Measurements from ENCODE around the gene SLC12A7. TPM values are rescaled to one million over a fixed set of nuclear protein-coding genes. Genes with fewer than 3 reads are reported as not detected.

The SLC12A7 gene
- total and polyA plus RNA-seq, 9 of the 15 experiments (the other 6 are each of a cell fraction or from before 2014, with no cell fraction given), result 0.01 to 3.1 (median 0.56) TPM

DNA sequence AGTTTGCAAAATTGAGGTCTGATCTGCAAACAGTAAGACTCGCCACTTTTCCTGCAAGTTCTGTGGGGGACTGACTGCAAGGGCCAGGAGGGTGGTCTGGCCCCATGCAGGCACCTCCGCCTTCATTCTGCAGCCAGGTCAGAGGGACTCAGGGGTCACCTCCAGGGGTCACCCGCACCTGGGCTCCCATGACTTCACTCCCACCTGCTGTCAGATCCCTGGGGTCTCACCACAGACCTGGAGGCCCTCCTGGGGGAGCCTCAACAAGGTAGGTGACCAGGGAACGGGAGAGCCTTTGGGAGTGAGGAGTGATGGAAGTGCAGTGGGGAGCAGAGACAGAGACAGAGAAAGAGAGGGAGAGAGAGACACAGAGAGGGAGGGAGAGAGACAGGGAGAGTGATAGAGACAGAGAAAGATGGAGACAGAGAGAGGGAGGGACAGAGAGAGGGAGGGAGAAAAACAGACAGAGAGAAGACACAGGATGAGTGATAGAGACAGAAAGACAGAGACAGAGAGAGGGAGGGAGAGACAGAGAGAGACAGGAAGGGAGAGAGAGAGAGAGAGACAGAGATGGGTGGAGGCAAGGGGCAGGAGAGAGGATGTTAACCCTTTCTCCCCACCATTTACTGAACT, 48.0 kb upstream of the SLC12A7 start (continued):
- TF ChIP-seq, protein P1, sequence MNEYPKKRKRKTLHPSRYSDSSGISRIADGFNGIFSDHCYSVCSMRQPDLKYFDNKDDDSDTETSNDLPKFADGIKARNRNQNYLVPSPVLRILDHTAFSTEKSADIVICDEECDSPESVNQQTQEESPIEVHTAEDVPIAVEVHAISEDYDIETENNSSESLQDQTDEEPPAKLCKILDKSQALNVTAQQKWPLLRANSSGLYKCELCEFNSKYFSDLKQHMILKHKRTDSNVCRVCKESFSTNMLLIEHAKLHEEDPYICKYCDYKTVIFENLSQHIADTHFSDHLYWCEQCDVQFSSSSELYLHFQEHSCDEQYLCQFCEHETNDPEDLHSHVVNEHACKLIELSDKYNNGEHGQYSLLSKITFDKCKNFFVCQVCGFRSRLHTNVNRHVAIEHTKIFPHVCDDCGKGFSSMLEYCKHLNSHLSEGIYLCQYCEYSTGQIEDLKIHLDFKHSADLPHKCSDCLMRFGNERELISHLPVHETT (CRISPR knock-in tag; conservative IDR thresholded peaks at IDR 0.05 in 1 of 2, IDR thresholded peaks at IDR 0.05 in 1 of 2), result no peak
- TF ChIP-seq HNRNPH1 (optimal IDR thresholded peaks at IDR 0.05; ENCODE audit: low read depth, low read length), result no peak
- TF ChIP-seq HDAC1 (IDR thresholded peaks at IDR 0.05), result no peak
- TF ChIP-seq, protein P2, sequence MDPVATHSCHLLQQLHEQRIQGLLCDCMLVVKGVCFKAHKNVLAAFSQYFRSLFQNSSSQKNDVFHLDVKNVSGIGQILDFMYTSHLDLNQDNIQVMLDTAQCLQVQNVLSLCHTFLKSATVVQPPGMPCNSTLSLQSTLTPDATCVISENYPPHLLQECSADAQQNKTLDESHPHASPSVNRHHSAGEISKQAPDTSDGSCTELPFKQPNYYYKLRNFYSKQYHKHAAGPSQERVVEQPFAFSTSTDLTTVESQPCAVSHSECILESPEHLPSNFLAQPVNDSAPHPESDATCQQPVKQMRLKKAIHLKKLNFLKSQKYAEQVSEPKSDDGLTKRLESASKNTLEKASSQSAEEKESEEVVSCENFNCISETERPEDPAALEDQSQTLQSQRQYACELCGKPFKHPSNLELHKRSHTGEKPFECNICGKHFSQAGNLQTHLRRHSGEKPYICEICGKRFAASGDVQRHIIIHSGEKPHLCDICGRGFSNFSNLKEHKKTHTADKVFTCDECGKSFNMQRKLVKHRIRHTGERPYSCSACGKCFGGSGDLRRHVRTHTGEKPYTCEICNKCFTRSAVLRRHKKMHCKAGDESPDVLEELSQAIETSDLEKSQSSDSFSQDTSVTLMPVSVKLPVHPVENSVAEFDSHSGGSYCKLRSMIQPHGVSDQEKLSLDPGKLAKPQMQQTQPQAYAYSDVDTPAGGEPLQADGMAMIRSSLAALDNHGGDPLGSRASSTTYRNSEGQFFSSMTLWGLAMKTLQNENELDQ (CRISPR knock-in tag; IDR thresholded peaks at IDR 0.05; ENCODE audit: borderline replicate concordance), result no peak
- TF ChIP-seq, protein P3, sequence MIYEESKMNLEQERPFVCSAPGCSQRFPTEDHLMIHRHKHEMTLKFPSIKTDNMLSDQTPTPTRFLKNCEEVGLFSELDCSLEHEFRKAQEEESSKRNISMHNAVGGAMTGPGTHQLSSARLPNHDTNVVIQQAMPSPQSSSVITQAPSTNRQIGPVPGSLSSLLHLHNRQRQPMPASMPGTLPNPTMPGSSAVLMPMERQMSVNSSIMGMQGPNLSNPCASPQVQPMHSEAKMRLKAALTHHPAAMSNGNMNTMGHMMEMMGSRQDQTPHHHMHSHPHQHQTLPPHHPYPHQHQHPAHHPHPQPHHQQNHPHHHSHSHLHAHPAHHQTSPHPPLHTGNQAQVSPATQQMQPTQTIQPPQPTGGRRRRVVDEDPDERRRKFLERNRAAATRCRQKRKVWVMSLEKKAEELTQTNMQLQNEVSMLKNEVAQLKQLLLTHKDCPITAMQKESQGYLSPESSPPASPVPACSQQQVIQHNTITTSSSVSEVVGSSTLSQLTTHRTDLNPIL (CRISPR knock-in tag; IDR thresholded peaks at IDR 0.05), result no peak
- no peak for TF ChIP-seq GTF2F1 (IDR thresholded peaks at IDR 0.05; ENCODE audit: low read depth, low read length)
- TF ChIP-seq ZNF644 (tag; IDR thresholded peaks at IDR 0.05; ENCODE audit: low read depth), result no peak
- no peak for TF ChIP-seq SIN3A (IDR thresholded peaks at IDR 0.05; ENCODE audit: borderline replicate concordance in 2 of 2, control insufficient read depth in 1 of 2, low read depth in 2 of 2, low read length in 2 of 2)

Data from K562 (cell line).